K562 (cell line): ENCODE data around the gene SAP30BP. TPM values are rescaled to one million over a fixed set of nuclear protein-coding genes. Genes with fewer than 3 reads are reported as not detected.

Experiments used
- ATAC-seq: fragments of 200-7000 bp; cut with Tn5 transposase; 3 replicates; pipeline ENCODE4 v1.9.1; 2020; ENCODE audit warnings: moderate library complexity
- BruUV-seq: library from RNA; stranded (reverse); fragments of 400-500 nt; replicated peaks from 2 replicates; lab custom pipeline; 2021; lab: Mats Ljungman, UMichigan
- CTCF ChIA-PET: fragments of 300-600 bp; formaldehyde crosslinking; extraction: SDS; loops from one replicate; lab custom pipeline; 2021; ENCODE audit warnings: low intra/inter-chr PET ratio; lab: Yijun Ruan, JAX
- POLR2A ChIA-PET: fragments of 300-600, 350-650 bp; sonication (Branson Sonifier 250); formaldehyde crosslinking; extraction: SDS; loops from one replicate; lab custom pipeline; 2021; ENCODE audit warnings: antibody characterized with exemption, inconsistent platforms; lab: Yijun Ruan, JAX
- DNase-seq, 4 experiments: peaks; one replicate each; pipeline versions ENCODE4 v3.0.0 to v3.0.0-alpha.2; 2011 to 2018; ENCODE audit warnings: low spot score in 3 of 4, mixed read lengths in 3 of 4; ENCODE audit errors: extremely low read depth in 1 of 4
- FAIRE-seq: peaks from 2 replicates; lab custom pipeline; 2011; peaks lifted over from hg19 to GRCh38; lab: Jason Lieb, UNC
- H2AFZ ChIP-seq: 2 replicates; pipeline ENCODE4 v1.6.0; 2011; ENCODE audit warnings: low read depth, low read length, control low read depth, inconsistent platforms
- H3K27ac ChIP-seq: fragments of 200-600 bp; 3 replicates; pipeline ENCODE4 v1.8.0; 2011; ENCODE audit warnings: low read depth, mild to moderate bottlenecking, control low read depth, inconsistent platforms, low read length, moderate library complexity, mixed read lengths; ENCODE audit errors: extremely low read depth
- H3K27me3 ChIP-seq, 2 experiments: fragments of 300-600 bp in 1 of 2; 2 replicates in 1 of 2; 3 replicates in 1 of 2; pipeline versions ENCODE4 v1.6.0 to v1.8.0; 2011; ENCODE audit warnings: inconsistent platforms in 2 of 2, low read length in 2 of 2, mild to moderate bottlenecking in 1 of 2, mixed read lengths in 1 of 2, moderate library complexity in 1 of 2; ENCODE audit not compliant: control insufficient read depth in 2 of 2, insufficient read depth in 2 of 2
- H3K36me3 ChIP-seq: fragments of 300-600 bp; 3 replicates; pipeline ENCODE4 v1.8.0; 2011; ENCODE audit warnings: mild to moderate bottlenecking, low read length, inconsistent platforms; ENCODE audit not compliant: control insufficient read depth, insufficient read depth
- H3K4me1 ChIP-seq, 2 experiments: fragments of 200-600 bp in 1 of 2; replicated peaks in 1 of 2; 2 replicates in 1 of 2; 3 replicates in 1 of 2; pipeline versions ENCODE4 v1.5.1 to v1.8.0; 2011; ENCODE audit warnings: inconsistent platforms in 2 of 2, low read length in 2 of 2, mild to moderate bottlenecking in 1 of 2, mixed read lengths in 1 of 2, moderate library complexity in 1 of 2; ENCODE audit not compliant: control insufficient read depth in 2 of 2, insufficient read depth in 2 of 2
- H3K4me2 ChIP-seq: 2 replicates; pipeline ENCODE4 v1.6.1; 2011; ENCODE audit warnings: low read length, control low read depth, inconsistent platforms, mixed read lengths; ENCODE audit not compliant: insufficient read depth
- H3K4me3 ChIP-seq: fragments of 200-600 bp; sonication (generic), shearing (Covaris generic); 2 replicates; pipeline ENCODE4 v1.5.1; 2016; ENCODE audit warnings: control low read depth, inconsistent platforms
- H3K79me2 ChIP-seq: fragments of 200-600 bp; 3 replicates; pipeline ENCODE4 v1.8.0; 2011; ENCODE audit warnings: low read length, inconsistent platforms; ENCODE audit not compliant: control insufficient read depth, insufficient read depth
- H3K9ac ChIP-seq, 2 experiments: 2 replicates each; pipeline versions ENCODE4 v1.6.0 to v1.6.1; 2011; ENCODE audit warnings: low read depth in 2 of 2, low read length in 2 of 2, control low read depth in 1 of 2, inconsistent platforms in 1 of 2, mild to moderate bottlenecking in 1 of 2, mixed read lengths in 1 of 2; ENCODE audit not compliant: insufficient read depth in 1 of 2
- H3K9me1 ChIP-seq: one replicate; pipeline ENCODE4 v1.6.0; 2011; ENCODE audit warnings: inconsistent platforms, mild to moderate bottlenecking, low read length, moderate library complexity; ENCODE audit not compliant: control insufficient read depth, insufficient read depth
- H3K9me3 ChIP-seq: replicated peaks from 2 replicates; pipeline ENCODE4 v1.5.1; 2011; ENCODE audit warnings: low read depth, low read length, inconsistent platforms; ENCODE audit not compliant: control insufficient read depth, insufficient read depth
- H4K20me1 ChIP-seq: replicated peaks from 2 replicates; pipeline ENCODE4 v1.6.1; 2011; ENCODE audit warnings: low read length, inconsistent platforms, mixed read lengths; ENCODE audit not compliant: control insufficient read depth, insufficient read depth
- ARNT ChIP-seq, 2 experiments: fragments of 450-650 bp; IDR thresholded peaks; 2 replicates each; pipeline ENCODE4 v1.6.1; 2016; ENCODE audit warnings: mild to moderate bottlenecking in 1 of 2
- ELF2 ChIP-seq: fragments of 250-450 bp; sonication (Bioruptor Pico); IDR thresholded peaks from 2 replicates; pipeline ENCODE4 v1.5.0; 2021; ENCODE audit warnings: mild to moderate bottlenecking
- HLTF ChIP-seq: fragments of 450-650 bp; IDR thresholded peaks from 2 replicates; pipeline ENCODE4 v1.6.1; 2016
- KAT8 ChIP-seq: fragments of 450-650 bp; IDR thresholded peaks from 2 replicates; pipeline ENCODE4 v1.6.1; 2016; ENCODE audit warnings: low read depth, mild to moderate bottlenecking
- KLF16 ChIP-seq: IDR thresholded peaks from 2 replicates; pipeline ENCODE4 v1.6.1; 2016; ENCODE audit warnings: antibody characterized with exemption
- NFATC3 ChIP-seq: fragments of 450-650 bp; IDR thresholded peaks from 2 replicates; pipeline ENCODE4 v1.6.1; 2017; ENCODE audit warnings: mild to moderate bottlenecking
- NR2F6 ChIP-seq: fragments of 450-650 bp; formaldehyde crosslinking; IDR thresholded peaks from 2 replicates; pipeline ENCODE4 v1.4.0; 2020; ENCODE audit warnings: mild to moderate bottlenecking
- RBM15 ChIP-seq: fragments of 200-400 bp; formaldehyde crosslinking; IDR thresholded peaks from 2 replicates; pipeline ENCODE4 v1.6.1; 2018; ENCODE audit warnings: mild to moderate bottlenecking, low read length, moderate library complexity; ENCODE audit not compliant: insufficient read depth
- RFX1 ChIP-seq: fragments of 450-650 bp; IDR thresholded peaks from 2 replicates; pipeline ENCODE4 v1.6.1; 2016; ENCODE audit warnings: mild to moderate bottlenecking, moderate library complexity
- ZNF23 ChIP-seq: fragments of 250-450 bp; sonication (Bioruptor Pico); IDR thresholded peaks from 2 replicates; pipeline ENCODE4 v1.4.0; 2020; ENCODE audit warnings: mild to moderate bottlenecking
- ZNF253 ChIP-seq: fragments of 250-450 bp; sonication (Bioruptor Pico); conservative IDR thresholded peaks from 2 replicates; pipeline ENCODE4 v1.6.1; 2021; ENCODE audit warnings: mild to moderate bottlenecking
- ZNF830 ChIP-seq: fragments of 250-450 bp; sonication (Bioruptor Pico); IDR thresholded peaks from 2 replicates; pipeline ENCODE4 v1.5.0; 2021; ENCODE audit warnings: mild to moderate bottlenecking
- WGBS: fragments of 100-300 bp; shearing (Covaris generic); methylation state at CpG from one replicate; pipeline ENCODE4 v1.1.6; 2016; ENCODE audit warnings: low coverage, mixed read lengths; ENCODE audit not compliant: insufficient coverage; ENCODE audit errors: missing lambda C conversion rate; 5-methylcytosine and 5-hydroxymethylcytosine counted together
- in situ Hi-C: fragments of 300-500 bp; cut with MboI; formaldehyde crosslinking; loops from 4 replicates; pipeline ENCODE4 v1.15.0; 2018; ENCODE audit warnings: inconsistent platforms, mixed read lengths
- intact Hi-C: fragments of 100-400 bp; cut with micrococcal nuclease; formaldehyde crosslinking; loops from 2 replicates; pipeline ENCODE4 v1.14.2; 2022
- polyA plus RNA-seq, 8 experiments: library from polyadenylated mRNA; depleted of rRNA in 4 of 8; stranded (reverse) in 5 of 8; unstranded in 3 of 8; fragments of >200 nt; fragmentation: Nextera tagmentation in 2 of 8; fragmentation: Illumina TruSeq in 1 of 8; extraction: Ambion mirVana in 2 of 8; extraction: Trizol in 1 of 8; gene quantifications; 2 replicates each; pipeline versions ENCODE4 v1.2.1 to v1.2.3, GENCODE V29; 2011 to 2014; ENCODE audit warnings: inconsistent platforms in 1 of 8, missing spikeins in 1 of 8
- total RNA-seq, 7 experiments: library from RNA; depleted of rRNA in 6 of 7; stranded (reverse); fragments of >200 nt in 6 of 7; fragmentation: Illumina TruSeq in 2 of 7; extraction: Trizol in 2 of 7; gene quantifications; 2 replicates each; pipeline versions ENCODE4 v1.2.1 to v1.2.3, GENCODE V29; 2011 to 2021; ENCODE audit warnings: low replicate concordance in 1 of 7
- TF ChIP-seq, protein P1 (sequence below): fragments of 450-650 bp; formaldehyde crosslinking; IDR thresholded peaks from 2 replicates; pipeline ENCODE4 v1.4.0; 2022; ENCODE audit warnings: mild to moderate bottlenecking, moderate library complexity
- TF ChIP-seq, protein P2 (sequence below), 2 experiments: fragments of 450-650 bp; conservative IDR thresholded peaks; 2 replicates each; pipeline ENCODE4 v1.6.1; 2017; ENCODE audit warnings: mild to moderate bottlenecking in 2 of 2, moderate library complexity in 2 of 2
- TF ChIP-seq, protein P3 (sequence below): fragments of 150-350 bp; conservative IDR thresholded peaks from 2 replicates; pipeline ENCODE4 v1.6.1; 2014; ENCODE audit warnings: low read length

SAP30BP gene
- total and polyA plus RNA-seq, 9 of the 15 experiments (the other 6 are each of a cell fraction or from before 2014, with no cell fraction given) = 45.3 to 154 (median 71.7) TPM

DNA sequence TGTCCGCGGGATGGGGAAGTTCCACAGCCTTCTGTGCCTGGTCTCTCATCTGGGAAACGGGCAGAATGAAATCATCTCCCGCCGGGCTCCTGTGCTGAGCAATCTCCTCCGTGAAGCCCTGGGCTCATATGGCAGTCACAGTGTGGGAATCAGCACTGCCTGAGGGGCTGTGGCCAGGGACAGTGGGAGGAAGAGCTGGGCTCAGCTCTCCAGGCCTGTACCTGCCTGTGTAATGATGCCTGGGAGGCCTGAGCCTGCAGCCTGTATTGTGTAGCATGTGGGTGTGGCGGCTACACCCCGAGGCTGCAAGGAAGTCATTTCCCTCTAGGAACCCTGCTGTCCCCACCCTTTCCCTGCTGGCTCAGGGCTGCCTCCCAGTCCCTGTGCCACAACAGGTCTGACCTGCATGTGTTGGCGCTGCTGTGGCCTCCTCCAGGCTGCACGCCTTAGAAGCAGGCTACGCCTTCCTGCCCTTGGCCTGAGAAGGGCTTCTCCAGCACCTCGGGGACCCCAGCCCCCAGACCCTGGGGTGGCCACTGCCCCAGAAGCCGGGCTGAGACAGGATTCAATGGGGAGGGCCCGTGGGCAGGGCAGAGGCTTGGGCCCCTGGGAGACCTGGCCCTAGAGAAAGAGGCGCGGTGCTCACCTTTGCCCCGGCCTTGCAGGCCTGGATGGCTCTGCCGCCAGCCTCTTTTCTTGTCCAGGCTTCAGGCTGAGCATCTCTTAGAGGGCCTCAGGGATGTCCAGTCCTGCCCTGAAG is 56.2 kb downstream of the SAP30BP start (continued):
- TF ChIP-seq NR2F6 (CRISPR knock-in tag) (no peak), ELF2 (CRISPR knock-in tag) (no peak), ARNT (IDR thresholded peaks at IDR 0.05) (no peak), RBM15 (no peak), KAT8 (no peak), RFX1 (no peak)
- TF ChIP-seq, protein P1, sequence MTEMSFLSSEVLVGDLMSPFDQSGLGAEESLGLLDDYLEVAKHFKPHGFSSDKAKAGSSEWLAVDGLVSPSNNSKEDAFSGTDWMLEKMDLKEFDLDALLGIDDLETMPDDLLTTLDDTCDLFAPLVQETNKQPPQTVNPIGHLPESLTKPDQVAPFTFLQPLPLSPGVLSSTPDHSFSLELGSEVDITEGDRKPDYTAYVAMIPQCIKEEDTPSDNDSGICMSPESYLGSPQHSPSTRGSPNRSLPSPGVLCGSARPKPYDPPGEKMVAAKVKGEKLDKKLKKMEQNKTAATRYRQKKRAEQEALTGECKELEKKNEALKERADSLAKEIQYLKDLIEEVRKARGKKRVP (CRISPR knock-in tag) = no peak
- TF ChIP-seq, all 486 proteins: peak for 0

DNA sequence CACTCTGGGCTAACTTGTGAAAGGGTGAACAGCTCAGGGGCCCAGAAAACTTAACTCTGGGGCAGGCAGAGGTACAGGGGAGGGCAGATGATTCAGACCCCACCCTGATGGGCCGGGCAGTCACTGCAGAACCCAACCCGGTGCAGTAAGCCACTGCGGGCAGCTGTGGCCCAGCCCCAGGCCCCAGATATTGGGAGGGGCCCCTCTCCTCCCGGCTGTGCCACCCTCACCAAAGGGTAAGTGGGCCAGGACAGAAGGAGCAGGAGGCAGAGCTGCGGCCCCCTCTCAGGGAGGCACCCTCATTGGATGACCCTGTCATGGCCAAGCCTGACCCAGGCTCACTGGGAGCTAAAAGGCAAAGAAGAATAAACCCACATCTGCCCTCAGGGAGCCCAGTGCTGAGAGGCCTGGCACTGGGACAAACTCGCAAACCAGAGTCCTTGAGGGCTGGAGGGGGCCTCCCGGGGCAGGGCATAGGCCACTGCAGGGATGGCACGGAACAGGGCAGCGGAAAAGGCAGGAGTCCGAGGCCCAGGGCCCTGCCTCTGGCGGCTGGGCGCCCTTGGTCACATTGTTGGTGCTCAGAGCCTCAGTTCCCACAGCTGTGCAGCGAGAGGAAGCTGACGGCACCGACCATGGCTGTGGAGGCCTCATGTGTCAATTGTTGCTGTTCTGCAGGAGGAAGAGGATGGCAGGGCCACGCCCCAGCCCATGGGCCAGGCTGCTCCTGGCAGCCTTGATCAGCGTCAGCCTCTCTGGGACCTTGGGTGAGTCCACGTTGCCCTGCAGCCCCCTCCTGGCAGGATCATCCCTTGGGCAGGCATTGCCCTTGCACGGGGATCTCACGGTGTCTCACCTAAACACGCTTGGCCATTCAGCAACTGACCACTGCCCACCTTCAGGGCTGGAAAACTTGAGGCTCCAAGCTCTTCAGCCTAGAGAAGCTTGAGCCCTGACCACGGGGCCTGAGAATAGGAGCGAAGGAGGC is 57.2 kb downstream of the SAP30BP start:
- Histone ChIP-seq H3K9me3 (no peaks in the 10 kb centered on the region), H3K27me3 (peaks cover 26 to 59% of the 10 kb centered on the region in 2 experiments), H3K27ac (no peak overlapping the region), H3K4me3 (no peak overlapping the region), H3K4me1 (peaks cover 0 to 43% of the 10 kb centered on the region in 2 experiments; a peak in 3 of 5 replicates), H3K9me1 (no peaks in the 10 kb centered on the region), H3K79me2 (no peaks in the 10 kb centered on the region), H3K9ac (peak overlapping the region in 1 of 2 experiments; percentile 48; a peak in 1 of 4 replicates), H3K4me2 (no peak overlapping the region), H3K36me3 (no peaks in the 10 kb centered on the region), H2AFZ (no peak overlapping the region), H4K20me1 (no peaks in the 10 kb centered on the region; the same call in 1 of the 2 replicates)
- in situ Hi-C loops (no loop called here), intact Hi-C loops (no loop called here)
- FAIRE-seq (no peak), ATAC-seq (no peak), DNase-seq (no peak)
- 15% methylated on average over 19 of the region's 23 CpGs for WGBS
- CTCF ChIA-PET = no interaction called here
- POLR2A ChIA-PET = interaction anchor here (0.6 to 1.9 kb wide), 5 partner anchors 9 to 191 kb away, joined by 3 to 4 read pairs (median 4); no protein-coding TSS in a partner anchor
- BruUV-seq = no TSS peak
- TF ChIP-seq HLTF (no peak), ZNF253 (CRISPR knock-in tag) (no peak), KLF16 (no peak), NFATC3 (no peak), ZNF23 (CRISPR knock-in tag) (no peak), ZNF830 (CRISPR knock-in tag) (no peak)
- TF ChIP-seq, protein P2, sequence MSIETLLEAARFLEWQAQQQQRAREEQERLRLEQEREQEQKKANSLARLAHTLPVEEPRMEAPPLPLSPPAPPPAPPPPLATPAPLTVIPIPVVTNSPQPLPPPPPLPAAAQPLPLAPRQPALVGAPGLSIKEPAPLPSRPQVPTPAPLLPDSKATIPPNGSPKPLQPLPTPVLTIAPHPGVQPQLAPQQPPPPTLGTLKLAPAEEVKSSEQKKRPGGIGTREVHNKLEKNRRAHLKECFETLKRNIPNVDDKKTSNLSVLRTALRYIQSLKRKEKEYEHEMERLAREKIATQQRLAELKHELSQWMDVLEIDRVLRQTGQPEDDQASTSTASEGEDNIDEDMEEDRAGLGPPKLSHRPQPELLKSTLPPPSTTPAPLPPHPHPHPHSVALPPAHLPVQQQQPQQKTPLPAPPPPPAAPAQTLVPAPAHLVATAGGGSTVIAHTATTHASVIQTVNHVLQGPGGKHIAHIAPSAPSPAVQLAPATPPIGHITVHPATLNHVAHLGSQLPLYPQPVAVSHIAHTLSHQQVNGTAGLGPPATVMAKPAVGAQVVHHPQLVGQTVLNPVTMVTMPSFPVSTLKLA (conservative IDR thresholded peaks at IDR 0.05) = no peak
- TF ChIP-seq, protein P3, sequence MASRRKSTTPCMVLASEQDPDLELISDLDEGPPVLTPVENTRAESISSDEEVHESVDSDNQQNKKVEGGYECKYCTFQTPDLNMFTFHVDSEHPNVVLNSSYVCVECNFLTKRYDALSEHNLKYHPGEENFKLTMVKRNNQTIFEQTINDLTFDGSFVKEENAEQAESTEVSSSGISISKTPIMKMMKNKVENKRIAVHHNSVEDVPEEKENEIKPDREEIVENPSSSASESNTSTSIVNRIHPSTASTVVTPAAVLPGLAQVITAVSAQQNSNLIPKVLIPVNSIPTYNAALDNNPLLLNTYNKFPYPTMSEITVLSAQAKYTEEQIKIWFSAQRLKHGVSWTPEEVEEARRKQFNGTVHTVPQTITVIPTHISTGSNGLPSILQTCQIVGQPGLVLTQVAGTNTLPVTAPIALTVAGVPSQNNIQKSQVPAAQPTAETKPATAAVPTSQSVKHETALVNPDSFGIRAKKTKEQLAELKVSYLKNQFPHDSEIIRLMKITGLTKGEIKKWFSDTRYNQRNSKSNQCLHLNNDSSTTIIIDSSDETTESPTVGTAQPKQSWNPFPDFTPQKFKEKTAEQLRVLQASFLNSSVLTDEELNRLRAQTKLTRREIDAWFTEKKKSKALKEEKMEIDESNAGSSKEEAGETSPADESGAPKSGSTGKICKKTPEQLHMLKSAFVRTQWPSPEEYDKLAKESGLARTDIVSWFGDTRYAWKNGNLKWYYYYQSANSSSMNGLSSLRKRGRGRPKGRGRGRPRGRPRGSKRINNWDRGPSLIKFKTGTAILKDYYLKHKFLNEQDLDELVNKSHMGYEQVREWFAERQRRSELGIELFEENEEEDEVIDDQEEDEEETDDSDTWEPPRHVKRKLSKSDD = no peak
